SK-MEL-5 (cell line): ENCODE data around the gene SLIT3. TPM values are rescaled to one million over a fixed set of nuclear protein-coding genes. Genes with fewer than 3 reads are reported as not detected.
A peak's percentile ranks its signal among the peaks of the same experiment; 100 is the strongest.

Experiments used
- DNase-seq: peaks from one replicate; pipeline ENCODE4 v3.0.0-alpha.2; 2016; ENCODE audit warnings: low read depth, low spot score
- in situ Hi-C: cut with HindIII; loops from 2 replicates; pipeline ENCODE4 v1.10.0; 2016; ENCODE audit warnings: low sequenced_read_pairs, high pct_unique_total_duplicates, low pct_unique_long_range_greater_than_20kb
- total RNA-seq: library from RNA; depleted of rRNA; stranded (reverse); fragments of >200 nt; shearing (Covaris generic); gene quantifications from 2 replicates; pipeline ENCODE4 v1.2.3, GENCODE V29; 2014

The SLIT3 gene
- total RNA-seq, 1 experiment from 2014 or later: 0.63 TPM

GRCh38 chr5:169280696-169281095, 20.2 kb downstream of the SLIT3 start:
- no peak for DNase-seq
- in situ Hi-C loops: no loop called here

GRCh38 chr5:169280286-169280685, 20.7 kb downstream of the SLIT3 start:
- DNase-seq: no peak
- in situ Hi-C loops: no loop called here

GRCh38 chr5:169279125-169279524, 21.8 kb downstream of the SLIT3 start:
- in situ Hi-C loops: no loop called here
- no peak for DNase-seq

- DNase-seq: no peak
- in situ Hi-C loops: no loop called here
Measured at GRCh38 chr5:169273881-169274280, 27.1 kb downstream of the SLIT3 start.

- DNase-seq: no peak
- in situ Hi-C loops: no loop called here
Measured at GRCh38 chr5:169273451-169273850, 27.5 kb downstream of the SLIT3 start.

GRCh38 chr5:169272731-169273427, 28.1 kb downstream of the SLIT3 start:
- DNase-seq: no peak
- in situ Hi-C loops: no loop called here

GRCh38 chr5:169272111-169272510, 28.8 kb downstream of the SLIT3 start:
- in situ Hi-C loops: no loop called here
- no peak for DNase-seq

GRCh38 chr5:169270827-169271226, 30.1 kb downstream of the SLIT3 start:
- in situ Hi-C loops: no loop called here
- DNase-seq: no peak

GRCh38 chr5:169268019-169268418, 32.9 kb downstream of the SLIT3 start:
- no peak for DNase-seq
- in situ Hi-C loops: no loop called here

- DNase-seq: peak; percentile 30
- in situ Hi-C loops: no loop called here
Measured at GRCh38 chr5:169265888-169266287, 35.1 kb downstream of the SLIT3 start.

- DNase-seq: no peak
- in situ Hi-C loops: no loop called here
Measured at GRCh38 chr5:169263591-169263990, 37.3 kb downstream of the SLIT3 start.

- in situ Hi-C loops: no loop called here
- no peak for DNase-seq
Measured at GRCh38 chr5:169260896-169261569, 39.9 kb downstream of the SLIT3 start.

- no peak for DNase-seq
- in situ Hi-C loops: no loop called here
Measured at GRCh38 chr5:169258372-169259000, 42.5 kb downstream of the SLIT3 start.

- no peak for DNase-seq
- in situ Hi-C loops: no loop called here
Measured at GRCh38 chr5:169256191-169256590, 44.7 kb downstream of the SLIT3 start.

GRCh38 chr5:169253071-169253470, 47.9 kb downstream of the SLIT3 start:
- in situ Hi-C loops: no loop called here
- DNase-seq: no peak

GRCh38 chr5:169251333-169252084, 49.4 kb downstream of the SLIT3 start:
- no peak for DNase-seq
- in situ Hi-C loops: no loop called here

- DNase-seq: no peak
- in situ Hi-C loops: no loop called here
Measured at GRCh38 chr5:169250887-169251286, 50.1 kb downstream of the SLIT3 start.

GRCh38 chr5:169248996-169249395, 51.9 kb downstream of the SLIT3 start:
- in situ Hi-C loops: no loop called here
- no peak for DNase-seq
